ENCODE measurements around the gene GOLGA6C.
"Not testable (repeated sequence)": the region's sequence is repeated elsewhere in the genome, so short reads cannot be mapped to it uniquely, and the experiment has no call there.

Gene GOLGA6C

DNA sequence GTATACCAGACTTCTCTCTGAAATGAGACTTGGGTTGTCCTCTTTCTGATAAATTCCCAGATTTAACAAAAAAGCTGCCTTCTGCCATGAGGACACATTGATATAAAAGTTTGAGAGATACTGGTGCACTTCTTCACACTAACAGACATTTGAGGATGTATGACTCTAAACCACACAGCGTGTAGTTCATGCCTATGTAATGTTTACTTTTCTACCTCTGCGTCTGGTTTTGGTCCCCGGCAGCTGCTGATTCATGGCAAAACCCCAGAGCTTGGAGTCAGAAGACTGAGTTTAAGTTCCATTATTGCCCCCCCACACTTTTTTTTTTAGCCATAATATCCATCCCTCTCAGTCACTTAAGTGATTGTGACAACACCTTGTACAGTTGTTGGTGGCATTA is 1.7 kb downstream of the GOLGA6C start:
- not testable (repeated sequence) for DNase-seq

DNA sequence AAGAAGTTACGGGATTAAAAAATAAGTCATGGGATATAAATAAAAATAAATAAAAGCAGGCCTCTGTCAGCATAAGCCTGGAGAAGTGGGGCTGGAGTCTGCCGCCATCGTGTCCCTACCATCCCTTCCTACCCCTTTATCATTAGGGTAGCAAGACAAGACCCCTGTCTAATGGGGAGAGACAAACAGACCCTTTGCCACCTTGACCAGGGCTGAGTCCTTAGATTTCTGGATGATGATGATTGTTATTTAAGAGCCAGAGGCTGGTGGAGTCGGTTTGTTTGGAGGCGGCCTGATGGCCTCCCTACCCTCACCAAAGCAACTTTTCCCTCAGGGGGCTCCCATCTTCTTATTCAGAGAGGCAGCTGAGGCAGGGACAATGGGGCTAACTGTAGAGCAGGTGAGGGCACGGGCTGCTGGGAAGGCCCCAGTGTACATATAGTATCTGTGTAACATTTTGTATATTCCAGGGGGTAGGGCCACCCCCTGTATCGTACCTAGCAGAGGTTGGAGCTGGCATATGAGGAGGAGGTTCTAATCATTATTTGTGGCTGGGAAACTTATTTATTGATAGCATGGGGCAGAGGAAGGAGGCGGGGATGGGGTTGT is 15.7 kb downstream of the GOLGA6C start:
- DNase-seq: not testable (repeated sequence)

DNA sequence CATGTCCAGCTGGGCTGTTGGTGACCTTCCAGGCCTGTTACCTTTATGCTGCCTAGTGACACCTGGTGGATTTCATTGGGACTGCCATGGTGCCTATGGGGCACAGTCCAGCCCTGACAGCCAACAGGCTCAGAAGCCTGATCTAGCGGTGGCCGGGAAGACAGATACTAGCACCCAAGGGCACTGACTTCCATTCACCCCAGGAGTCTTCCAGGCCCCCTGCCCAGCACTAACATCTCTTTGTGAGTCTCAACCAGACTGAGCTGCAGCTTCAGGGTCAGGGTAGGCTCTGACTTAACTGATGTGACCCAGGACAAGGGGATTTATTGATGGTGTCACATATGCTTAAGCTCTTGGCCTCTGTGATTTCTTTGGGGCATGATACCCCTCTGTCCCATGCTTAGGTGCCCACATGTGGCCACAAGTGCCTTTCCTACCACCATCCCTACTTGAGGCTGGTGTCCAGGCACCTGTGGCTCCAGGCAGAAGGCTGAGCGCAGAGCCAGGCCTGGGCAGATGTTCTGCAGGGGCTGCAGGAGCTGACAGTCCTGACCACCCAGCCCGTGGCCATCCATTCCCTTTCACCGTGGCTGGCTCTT is 16.5 kb downstream of the GOLGA6C start:
- DNase-seq: not testable (repeated sequence)

DNA sequence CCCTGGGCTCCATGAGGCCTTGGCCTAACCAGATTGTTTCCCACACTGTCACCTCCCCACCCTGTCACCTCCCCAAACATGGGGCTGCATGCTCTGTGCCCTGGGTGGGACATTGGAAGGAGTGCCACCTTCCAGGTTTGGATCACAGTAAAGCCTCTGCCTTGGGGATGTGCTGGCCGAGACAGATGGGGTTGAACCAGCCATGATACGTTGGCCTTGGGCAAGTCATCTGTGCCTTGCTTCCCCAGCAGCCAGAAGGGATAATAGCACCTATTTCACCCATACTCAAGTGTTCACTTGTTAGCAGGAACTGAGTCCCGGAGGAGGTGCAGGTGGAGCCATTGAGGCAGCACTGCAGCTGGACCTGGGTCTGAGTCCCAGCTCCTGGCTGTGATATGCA is 17.5 kb downstream of the GOLGA6C start:
- not testable (repeated sequence) for DNase-seq

DNA sequence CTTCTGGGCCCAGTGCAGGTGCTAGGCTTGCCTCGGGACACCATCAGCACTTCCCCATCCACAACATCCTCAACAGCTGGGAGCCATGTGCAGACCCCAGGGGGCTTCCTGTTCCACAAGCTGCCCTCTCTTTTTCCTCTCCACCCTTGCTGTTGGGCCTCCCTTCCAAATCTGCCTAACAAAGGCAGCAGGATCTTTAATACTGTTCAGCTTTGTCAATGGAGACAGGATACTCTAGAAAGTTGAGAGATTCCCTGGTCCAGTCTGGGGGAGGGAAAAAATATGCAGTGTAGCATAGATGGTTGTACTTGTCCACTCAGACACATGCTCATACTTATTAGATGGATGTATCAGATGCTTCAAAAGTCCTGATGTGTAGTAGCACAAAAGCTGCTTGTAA is 20.4 kb downstream of the GOLGA6C start:
- DNase-seq: not testable (repeated sequence)

DNA sequence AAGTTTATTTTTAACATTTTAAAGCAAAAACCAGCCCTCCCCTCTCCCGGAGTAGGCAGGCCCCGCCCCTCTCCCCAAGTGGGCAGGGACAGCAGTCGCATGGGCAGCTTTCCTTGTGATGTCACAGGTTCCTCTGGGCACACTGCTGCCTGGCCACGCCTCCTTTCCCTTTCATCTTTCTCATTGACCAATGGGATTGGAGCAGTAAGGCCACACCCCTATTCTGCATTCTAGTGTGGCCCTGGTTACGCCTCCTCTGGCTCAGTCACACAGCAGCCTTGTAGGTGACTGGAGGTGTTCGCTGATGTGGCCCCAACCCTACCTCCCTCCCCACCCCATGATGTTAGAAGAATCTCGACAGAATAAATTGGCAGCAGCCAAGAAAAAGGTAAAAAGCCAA is 24.4 kb downstream of the GOLGA6C start, which contains the start of gene GOLGA6D:
Gene GOLGA6D (plus strand): TSS at position 264 of the 400 bp plus-strand sequence. CDS start 41 bp downstream, at position 305.
- not testable (repeated sequence) for DNase-seq

DNA sequence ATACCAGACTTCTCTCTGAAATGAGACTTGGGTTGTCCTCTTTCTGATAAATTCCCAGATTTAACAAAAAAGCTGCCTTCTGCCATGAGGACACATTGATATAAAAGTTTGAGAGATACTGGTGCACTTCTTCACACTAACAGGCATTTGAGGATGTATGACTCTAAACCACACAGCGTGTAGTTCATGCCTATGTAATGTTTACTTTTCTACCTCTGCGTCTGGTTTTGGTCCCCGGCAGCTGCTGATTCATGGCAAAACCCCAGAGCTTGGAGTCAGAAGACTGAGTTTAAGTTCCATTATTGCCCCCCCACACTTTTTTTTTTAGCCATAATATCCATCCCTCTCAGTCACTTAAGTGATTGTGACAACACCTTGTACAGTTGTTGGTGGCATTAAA is 26.0 kb downstream of the GOLGA6C start:
- not testable (repeated sequence) for DNase-seq

DNA sequence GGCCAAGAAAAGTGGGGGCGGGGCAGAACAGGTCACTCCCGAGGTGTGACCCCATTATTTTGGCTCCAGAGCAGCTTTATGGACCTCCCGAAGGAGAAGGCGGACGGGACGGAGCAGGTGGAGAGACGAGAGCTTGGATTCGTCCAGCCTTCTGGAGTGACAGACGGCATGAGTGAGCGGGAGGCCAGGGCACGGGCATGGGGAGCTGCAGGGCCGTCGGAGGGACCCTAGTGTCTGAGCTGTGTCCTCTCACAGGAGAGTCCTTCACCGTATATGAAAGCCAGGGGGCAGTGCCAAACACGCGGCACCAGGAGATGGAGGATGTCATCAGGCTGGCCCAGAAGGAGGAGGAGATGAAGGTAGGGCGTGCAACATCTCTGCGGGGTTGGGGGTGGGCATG is 35.5 kb downstream of the GOLGA6C start:
- DNase-seq: not testable (repeated sequence)

DNA sequence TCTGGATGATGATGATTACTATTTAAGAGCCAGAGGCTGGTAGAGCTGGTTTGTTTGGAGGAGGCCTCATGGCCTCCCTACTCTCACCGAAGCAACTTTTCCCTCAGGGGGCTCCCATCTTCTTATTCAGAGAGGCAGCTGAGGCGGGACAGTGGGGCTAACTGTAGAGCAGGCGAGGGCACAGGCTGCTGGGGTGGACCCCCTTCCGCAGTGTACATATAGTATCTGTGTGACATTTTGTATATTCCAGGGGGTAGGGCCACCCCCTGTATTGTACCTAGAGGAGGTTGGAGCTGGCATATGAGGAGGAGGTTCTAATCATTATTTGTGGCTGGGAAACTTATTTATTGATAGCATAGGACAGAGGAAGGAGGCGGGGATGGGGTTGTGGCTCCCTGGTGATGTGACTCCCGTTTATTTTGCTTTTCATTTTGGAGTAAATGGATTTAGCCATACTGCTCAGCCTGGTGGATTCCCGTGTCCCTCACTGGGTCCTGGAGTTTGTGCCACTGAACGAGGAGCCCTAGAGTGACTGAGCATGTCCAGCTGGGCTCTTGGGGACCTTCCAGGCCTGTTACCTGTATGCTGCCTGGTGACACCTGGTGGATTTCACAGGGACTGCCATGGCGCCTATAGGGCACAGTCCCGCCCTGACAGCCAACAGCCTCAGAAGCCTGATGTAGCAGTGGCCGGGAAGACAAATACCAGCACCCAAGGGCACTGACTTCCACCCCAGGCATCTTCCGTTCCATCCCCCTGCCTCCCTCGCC is 40.6 kb downstream of the GOLGA6C start:
- DNase-seq: not testable (repeated sequence)

DNA sequence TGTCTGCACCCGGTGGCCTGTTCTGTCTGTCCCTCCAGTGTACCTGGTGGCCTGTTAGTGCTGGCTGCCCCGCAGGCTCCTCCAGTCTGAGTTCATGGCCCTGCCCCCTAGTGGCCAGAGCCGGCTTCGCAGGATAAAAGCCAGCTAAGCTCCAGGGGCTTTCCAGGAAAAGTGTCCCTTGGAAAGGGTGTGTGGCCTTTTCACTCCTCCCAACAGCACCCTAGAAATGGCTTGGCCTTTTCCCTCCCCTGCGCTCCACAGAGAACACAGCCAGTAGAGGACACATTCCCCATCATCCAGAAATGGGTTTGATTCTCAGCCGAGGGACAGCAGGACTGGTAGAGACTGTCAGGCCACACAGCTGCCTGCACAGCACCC is 41.2 kb downstream of the GOLGA6C start:
- DNase-seq: not testable (repeated sequence)

DNA sequence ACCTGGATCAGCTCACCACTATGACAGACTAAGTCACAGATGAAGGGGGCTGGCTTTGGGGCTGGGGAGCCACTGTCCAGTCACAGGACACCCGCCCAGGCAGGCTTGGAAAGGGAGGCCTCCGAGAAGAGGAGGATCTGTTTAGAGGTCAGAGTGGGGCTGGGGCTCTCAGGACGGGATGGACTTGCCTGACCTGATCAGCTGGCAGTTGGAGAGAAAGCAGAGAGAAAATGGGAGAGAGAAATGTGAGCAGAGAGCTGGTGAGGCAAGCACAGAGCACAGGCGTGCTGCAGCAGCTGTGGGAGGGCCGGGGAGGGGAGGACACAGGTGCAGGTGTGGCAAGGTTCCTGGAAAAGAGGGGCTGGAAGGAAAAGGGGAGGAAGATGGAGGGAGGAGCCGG is 41.9 kb downstream of the GOLGA6C start:
- DNase-seq: not testable (repeated sequence)

DNA sequence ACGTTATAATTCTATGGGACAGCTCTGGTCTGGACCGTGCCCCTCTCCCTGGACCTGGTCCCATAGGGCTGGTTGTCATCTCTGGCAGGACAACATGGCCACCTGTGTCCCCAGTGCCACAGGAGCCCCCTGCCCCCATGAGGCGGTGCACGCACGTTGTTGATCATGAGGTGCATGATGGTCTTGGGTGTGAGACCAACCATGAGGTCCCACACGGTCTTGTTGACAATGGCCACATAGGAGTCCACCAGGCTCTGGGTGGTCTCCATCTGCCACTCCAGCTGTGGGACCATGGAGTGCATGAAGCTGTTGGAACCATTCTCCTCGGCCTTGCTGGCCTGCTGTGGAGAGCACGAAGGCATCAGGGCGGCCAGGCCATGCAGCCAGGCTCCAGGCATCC is 44.2 kb downstream of the GOLGA6C start:
- DNase-seq: no peak

DNA sequence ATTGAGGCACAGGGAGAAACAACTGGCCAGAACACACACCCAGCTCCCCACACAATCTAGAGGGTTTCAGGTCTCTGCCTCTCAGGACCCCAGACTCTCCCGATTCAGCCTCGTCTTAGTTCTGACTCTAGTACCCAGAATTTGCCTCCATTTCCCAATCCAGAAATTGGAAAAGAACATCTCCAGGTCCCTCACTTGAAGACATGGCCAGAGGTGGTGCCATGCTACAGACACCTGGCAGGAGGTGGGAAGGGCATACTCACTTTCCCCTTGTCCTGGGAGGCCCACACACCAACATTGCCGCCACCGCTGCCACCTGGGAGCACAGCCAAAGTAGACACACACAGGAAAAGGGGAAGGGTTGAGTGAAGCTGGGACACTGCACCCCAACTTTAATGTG is 44.6 kb downstream of the GOLGA6C start:
- not testable (repeated sequence) for DNase-seq

DNA sequence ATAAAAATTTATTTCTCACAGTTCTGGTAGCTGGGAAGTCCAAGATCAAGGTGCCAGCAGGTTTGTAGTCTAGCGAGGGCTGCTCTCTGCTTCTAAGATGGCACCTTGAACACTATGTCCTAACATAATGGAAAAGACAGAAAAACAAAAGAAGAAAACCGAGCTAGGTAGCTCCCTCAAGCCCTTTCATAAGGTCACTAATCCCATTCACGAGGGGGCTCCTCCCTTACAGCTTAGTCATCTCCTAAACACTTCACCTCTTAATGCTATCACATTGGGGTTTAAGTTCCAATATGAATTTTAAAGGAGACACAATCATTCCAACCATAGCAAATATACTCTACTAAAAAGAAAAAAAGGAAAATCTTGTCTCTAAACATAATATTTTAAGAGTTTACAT is 48.1 kb downstream of the GOLGA6C start:
- no peak for DNase-seq

DNA sequence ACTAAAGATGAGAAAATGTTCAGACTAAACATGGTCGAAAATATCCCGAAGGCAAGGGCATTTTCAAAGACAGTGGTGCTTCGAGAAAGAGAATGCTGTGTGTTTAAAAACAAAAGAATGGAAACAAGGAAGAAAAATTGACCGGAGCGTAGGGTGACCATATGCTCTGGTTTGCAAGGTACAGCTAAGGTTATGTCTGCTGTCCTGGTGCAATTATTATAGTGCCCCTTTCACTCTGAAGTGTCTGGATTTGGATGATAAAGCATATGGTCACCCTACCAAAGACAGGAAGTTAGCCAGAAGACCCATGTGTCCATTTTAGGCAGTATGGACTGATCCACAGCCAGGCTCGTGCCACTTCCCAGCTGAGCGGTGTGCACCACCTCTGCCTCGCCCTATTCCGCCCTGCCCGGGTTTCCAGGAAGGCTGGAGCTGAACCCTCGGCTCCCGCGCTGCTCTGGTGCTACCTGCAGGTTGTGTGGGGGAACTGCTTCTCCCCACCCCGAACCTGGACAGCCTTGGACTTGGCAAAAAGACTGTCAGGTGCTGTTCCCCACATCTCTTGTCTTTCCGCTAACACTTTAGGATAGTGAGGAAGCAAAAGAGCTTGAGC is 49.8 kb downstream of the GOLGA6C start:
- no peak for DNase-seq

DNA sequence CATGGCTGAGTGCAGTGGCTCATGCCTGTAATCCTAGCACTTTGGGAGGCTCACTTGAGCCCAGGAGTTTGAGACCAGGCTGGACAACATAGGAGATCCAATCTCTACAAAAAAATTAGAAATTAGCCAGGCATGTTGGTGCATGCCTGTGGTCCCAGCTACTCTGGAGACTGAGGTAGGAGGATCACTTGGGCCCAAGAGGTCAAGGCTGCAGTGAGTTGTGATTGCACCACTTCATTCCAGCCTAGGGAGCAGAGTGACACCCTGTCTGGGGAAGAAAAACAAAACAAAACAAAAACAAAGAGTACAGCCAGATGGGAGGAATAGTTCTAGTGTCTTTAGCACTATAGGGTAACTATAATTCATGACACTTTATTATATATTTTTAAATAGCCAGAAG is 51.6 kb downstream of the GOLGA6C start:
- DNase-seq: no peak

DNA sequence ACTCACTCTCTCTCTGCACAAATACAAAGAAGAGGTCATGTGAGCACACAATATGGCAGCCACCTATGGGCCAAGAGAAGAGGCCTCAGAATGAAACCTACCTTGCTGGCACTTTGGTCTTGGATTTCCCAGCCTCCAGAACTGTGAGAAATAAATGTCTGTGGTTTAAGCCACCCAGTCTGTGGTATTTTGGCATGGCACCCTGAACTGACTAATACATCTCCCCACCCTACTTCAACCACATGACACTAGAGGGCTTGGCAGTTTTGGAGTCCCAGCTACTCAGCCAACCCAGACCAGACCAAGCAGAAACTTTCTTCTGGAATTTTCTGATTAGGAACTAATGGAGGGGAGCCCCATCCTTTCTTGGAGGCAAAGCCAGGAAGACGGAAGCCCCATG is 54.4 kb downstream of the GOLGA6C start:
- DNase-seq: not testable (repeated sequence)

DNA sequence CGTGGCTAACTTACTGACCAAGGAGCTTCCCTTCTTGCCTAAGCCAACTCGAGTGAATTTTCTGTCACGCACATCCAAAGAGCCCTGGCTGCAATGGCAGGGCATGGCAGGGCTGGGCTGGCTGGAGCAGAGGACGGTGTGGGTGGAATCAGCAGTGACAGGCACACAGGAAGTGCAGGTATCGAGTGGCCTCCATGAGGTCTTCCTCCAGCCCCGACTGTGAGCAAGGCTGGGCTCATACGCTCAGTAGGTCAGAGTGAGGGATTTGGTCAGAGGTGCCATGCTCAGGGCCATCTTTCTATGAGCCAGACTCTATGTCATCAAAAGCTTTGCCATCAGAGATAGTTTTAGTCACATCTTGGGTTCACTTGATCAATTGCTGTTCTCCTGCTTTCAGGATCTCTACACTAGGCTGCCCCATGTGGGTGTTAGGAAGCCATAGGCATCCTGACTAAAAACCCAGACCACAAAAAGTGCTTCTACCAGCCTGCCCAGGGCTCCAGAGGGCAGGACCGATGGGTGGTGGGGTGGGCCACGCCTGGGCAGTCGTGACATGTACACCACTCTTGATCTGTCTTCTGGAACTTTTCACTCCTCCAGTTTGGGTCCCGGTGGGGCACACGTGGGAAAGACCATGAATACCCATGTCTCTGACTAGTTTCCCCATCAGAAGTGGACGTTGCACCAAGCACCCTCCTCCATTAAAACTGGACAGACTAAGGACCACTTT is 55.1 kb downstream of the GOLGA6C start:
- DNase-seq: no peak

DNA sequence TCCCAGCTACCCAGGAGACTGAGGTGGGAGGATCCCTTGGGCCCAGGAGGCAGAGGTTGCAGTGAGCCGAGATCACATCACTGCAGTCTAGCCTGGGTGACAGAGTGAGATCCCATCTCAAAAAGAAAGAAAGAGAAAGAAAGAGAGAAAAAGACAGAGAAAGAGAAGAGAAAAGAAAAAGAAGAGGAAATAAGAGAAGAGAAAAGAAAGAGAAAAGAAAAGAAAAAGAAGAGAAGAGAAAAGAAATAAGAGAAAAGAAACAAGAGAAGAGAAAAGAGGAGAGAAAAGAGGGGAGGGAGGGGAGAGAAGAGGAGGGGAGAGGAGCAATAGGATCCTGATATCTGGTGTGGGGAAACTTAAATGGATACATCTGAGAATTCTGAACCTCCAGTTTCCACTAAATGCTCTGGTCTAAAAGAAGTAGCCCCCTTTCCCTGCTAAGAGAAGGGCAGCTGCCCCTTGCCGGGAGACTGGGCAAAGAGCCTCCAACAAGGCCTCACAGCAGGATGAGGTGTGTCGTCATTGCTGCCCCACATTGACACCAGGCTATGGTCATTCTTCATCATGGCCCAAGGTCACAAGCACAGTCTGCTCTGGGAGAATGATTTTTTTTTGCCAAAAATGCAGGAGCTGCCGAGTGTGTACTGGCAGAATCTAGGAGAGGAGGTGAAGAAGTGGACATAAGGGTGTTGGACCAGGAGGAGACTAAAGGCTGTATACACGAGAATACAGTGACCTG is 56.6 kb downstream of the GOLGA6C start:
- no peak for DNase-seq

DNA sequence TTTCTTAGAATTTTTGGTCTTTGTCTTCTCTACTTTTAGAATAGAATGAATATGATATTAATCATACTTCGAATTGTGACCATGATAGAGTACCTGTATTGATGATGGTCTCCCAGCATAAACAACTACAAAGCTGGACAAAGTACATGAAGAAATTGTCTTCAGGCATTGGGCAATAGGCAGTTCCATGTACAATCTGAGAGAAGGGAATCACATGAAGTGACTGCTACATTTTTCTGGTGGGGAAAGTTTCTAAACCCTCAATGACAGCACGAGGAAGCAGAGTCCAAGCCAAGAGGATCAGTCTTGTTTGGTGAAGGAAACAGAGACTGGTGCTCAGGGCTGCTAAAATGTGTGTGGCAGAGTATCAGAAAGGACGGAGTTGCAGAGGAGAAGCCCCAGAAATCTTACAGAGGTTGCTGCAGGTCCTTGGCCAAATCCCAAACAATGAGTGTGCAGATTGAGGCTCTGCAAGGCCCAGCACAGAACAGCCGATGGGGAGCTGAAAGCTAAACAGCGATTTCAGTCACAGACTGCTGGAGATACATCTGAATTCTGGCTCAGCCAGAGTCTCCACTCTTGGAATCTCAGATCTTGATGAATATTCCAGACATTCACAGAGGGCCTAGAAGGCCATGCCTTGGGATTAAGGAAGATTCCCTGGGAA is 61.2 kb downstream of the GOLGA6C start:
- DNase-seq: not testable (repeated sequence)
